ENCODE results near the gene CRY1.

Gene CRY1

DNA sequence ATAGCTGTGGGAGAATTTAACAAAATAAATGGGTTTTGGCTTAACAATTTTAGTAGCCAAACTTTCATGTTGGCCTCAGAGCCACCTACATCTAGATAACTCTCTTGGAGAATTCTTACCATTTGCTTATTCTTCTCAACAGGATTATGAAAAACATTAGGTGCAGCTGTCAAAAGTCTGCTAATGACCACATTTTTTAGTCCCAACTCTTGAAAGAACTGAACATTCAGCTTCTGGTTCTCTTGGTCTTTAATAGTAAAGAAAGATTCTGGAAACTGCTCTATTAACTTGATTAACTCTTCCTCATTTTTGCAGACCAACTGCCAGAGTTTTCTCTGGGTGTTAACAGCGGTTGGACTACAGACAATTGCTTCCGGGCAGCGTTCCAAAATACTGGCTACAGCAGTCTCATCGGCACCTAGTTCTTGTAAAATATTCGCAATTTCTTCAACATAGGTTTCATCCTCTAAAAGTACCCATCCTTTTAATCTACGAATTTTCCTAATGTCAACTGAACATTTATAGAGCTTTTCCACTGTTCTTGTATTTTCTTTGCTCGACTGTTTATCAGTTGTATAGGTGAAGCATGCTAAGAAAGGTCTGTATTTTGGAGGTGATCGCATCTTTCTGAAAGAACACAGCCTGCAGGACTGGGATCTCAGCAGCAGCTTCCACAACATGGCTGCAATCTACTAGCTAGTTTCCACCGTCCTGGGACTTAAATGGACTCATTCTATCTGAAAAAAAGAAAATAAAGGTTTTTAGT, 115.1 kb downstream of the CRY1 start:
- H3K27me3 ChIP-seq (ENCODE audit: control insufficient read depth, insufficient read depth, low read length) = no peaks in the 10 kb centered on the region
- no peak overlapping the region for H3K27ac ChIP-seq

DNA sequence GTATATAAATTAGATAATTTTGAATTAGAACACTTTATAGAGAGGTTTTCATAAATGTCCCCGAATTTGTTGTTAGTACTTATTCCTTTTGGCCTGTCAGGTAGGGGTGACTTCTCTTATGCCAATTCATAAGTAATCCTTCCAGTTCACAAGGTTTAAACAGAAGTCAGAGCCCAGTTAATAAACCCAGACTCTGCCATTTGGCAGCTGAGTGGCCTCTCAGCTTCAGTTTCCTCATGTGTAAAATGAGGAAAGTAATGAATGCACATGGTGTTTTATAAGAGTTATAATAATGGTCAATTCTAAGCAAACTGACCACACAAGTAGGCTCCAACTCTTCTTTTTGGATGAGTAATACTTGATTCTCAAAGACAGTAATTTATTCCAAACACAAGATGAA, 116.7 kb downstream of the CRY1 start:
- Histone ChIP-seq H3K4me1 (peaks cover 3% of the 10 kb centered on the region), H3K4me2 (ENCODE audit: low read length) (no peak overlapping the region), H3K9ac (no peak overlapping the region), H3K9me3 (ENCODE audit: control insufficient read depth, low read length) (no peaks in the 10 kb centered on the region), H3K27me3 (ENCODE audit: control insufficient read depth, insufficient read depth, low read length) (no peaks in the 10 kb centered on the region), H3K36me3 (ENCODE audit: control insufficient read depth, insufficient read depth, low read length) (no peaks in the 10 kb centered on the region), H3K27ac (no peak overlapping the region), H2AFZ (no peak overlapping the region), H3K4me3 (ENCODE audit: low read depth, low read length) (no peak overlapping the region), H3K79me2 (no peaks in the 10 kb centered on the region)
- TF ChIP-seq, protein P1, sequence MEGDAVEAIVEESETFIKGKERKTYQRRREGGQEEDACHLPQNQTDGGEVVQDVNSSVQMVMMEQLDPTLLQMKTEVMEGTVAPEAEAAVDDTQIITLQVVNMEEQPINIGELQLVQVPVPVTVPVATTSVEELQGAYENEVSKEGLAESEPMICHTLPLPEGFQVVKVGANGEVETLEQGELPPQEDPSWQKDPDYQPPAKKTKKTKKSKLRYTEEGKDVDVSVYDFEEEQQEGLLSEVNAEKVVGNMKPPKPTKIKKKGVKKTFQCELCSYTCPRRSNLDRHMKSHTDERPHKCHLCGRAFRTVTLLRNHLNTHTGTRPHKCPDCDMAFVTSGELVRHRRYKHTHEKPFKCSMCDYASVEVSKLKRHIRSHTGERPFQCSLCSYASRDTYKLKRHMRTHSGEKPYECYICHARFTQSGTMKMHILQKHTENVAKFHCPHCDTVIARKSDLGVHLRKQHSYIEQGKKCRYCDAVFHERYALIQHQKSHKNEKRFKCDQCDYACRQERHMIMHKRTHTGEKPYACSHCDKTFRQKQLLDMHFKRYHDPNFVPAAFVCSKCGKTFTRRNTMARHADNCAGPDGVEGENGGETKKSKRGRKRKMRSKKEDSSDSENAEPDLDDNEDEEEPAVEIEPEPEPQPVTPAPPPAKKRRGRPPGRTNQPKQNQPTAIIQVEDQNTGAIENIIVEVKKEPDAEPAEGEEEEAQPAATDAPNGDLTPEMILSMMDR (IDR thresholded peaks at IDR 0.05) = no peak

More for the DNA sequence above, 115.1 kb downstream of the CRY1 start:
- no peaks in the 10 kb centered on the region for H3K9me3 ChIP-seq (ENCODE audit: control insufficient read depth, low read length)
- H3K9ac ChIP-seq = no peak overlapping the region
- no peak overlapping the region for H3K4me2 ChIP-seq (ENCODE audit: low read length)
- no peak overlapping the region for H2AFZ ChIP-seq
- no peak overlapping the region for H3K4me3 ChIP-seq (ENCODE audit: low read depth, low read length)
- TF ChIP-seq, protein P1 (IDR thresholded peaks at IDR 0.05) = no peak
- no peaks in the 10 kb centered on the region for H3K36me3 ChIP-seq (ENCODE audit: control insufficient read depth, insufficient read depth, low read length)
- H3K4me1 ChIP-seq = peaks cover 3% of the 10 kb centered on the region
- no peaks in the 10 kb centered on the region for H3K79me2 ChIP-seq

DNA sequence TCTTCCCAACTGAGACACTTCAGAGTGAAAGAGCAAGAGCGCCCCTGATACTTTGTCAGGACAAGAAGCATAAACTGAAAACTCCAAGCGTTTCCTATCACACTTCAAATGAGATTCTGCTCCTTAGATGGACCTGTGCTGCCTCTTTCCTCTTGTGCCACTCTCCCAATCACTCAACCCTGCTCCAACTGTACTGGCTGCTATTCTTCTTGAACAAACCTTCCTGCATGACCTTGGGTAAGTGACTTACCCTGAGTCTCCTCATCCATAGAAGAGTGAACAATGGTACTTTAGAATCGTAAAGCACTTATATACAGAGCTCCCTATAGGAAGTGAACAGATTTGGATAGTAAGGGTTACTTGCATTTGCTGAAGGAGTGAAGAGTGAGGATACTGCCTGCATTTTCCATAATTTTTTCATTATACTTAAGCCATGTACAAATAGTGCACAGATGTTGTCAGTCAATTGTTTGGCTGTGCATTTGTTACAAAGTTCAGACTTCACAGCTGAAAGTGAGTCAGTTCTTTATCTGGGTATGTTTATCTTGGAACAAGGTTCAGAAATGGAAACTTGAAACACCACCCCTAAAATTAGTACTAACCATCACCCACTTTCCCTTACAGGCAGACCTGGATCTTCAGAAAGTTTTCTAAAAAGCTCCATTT, 117.2 kb downstream of the CRY1 start:
- no peaks in the 10 kb centered on the region for H3K27me3 ChIP-seq (ENCODE audit: control insufficient read depth, insufficient read depth, low read length)
- H2AFZ ChIP-seq = no peak overlapping the region
- H3K4me3 ChIP-seq (ENCODE audit: low read depth, low read length) = no peak overlapping the region
- no peak overlapping the region for H3K27ac ChIP-seq
- H3K9me3 ChIP-seq (ENCODE audit: control insufficient read depth, low read length) = no peaks in the 10 kb centered on the region
- peaks cover 3% of the 10 kb centered on the region for H3K4me1 ChIP-seq
- H3K4me2 ChIP-seq (ENCODE audit: low read length) = no peak overlapping the region
- H3K79me2 ChIP-seq = no peaks in the 10 kb centered on the region
- H3K36me3 ChIP-seq (ENCODE audit: control insufficient read depth, insufficient read depth, low read length) = no peaks in the 10 kb centered on the region
- no peak overlapping the region for H3K9ac ChIP-seq
- TF ChIP-seq, protein P1 (IDR thresholded peaks at IDR 0.05) = no peak

DNA sequence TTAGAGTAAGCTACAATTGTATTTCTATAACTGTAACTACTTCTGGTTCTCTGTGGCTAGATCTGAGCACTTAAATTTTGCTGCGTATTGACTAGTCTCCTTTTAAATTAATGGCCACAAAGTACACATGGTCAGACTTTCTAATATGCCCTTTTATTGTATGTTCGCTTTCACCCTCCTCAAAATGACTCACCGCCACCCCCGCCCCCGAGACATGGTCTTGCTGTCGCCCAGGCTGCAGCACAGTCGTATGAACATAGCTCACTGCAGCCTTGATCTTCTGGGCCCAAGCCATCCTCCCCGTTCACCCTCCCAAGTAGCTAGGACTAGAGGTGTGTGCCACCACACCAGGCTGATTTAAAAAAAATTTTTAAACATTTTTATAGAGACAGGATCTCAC, 118.3 kb downstream of the CRY1 start:
- Histone ChIP-seq H3K27ac (no peak overlapping the region), H2AFZ (no peak overlapping the region), H3K36me3 (ENCODE audit: control insufficient read depth, insufficient read depth, low read length) (no peaks in the 10 kb centered on the region), H3K4me2 (ENCODE audit: low read length) (no peak overlapping the region), H3K4me3 (ENCODE audit: low read depth, low read length) (no peak overlapping the region), H3K79me2 (no peaks in the 10 kb centered on the region), H3K4me1 (peaks cover 3% of the 10 kb centered on the region), H3K9me3 (ENCODE audit: control insufficient read depth, low read length) (no peaks in the 10 kb centered on the region), H3K9ac (no peak overlapping the region), H3K27me3 (ENCODE audit: control insufficient read depth, insufficient read depth, low read length) (no peaks in the 10 kb centered on the region)
- TF ChIP-seq, protein P1 (IDR thresholded peaks at IDR 0.05) = no peak
